GM12801 (cell line): Measurements from ENCODE around the gene ETNK1.

Experiments
- CTCF ChIP-seq: IDR thresholded peaks from one replicate; pipeline ENCODE4 v1.5.1; 2011; ENCODE audit warnings: control low read depth; ENCODE audit not compliant: insufficient read length; ENCODE audit errors: extremely low read depth

ETNK1 gene

GRCh38 chr12:22715254-22715653, 90.3 kb downstream of the ETNK1 start:
- TF ChIP-seq CTCF, result no peak

- TF ChIP-seq CTCF, result no peak
Measured at GRCh38 chr12:22719745-22720144, 94.8 kb downstream of the ETNK1 start.

- TF ChIP-seq CTCF, result no peak
Measured at GRCh38 chr12:22722081-22722480, 97.1 kb downstream of the ETNK1 start.

GRCh38 chr12:22722779-22723178, 97.8 kb downstream of the ETNK1 start:
- no peak for TF ChIP-seq CTCF

- TF ChIP-seq CTCF, result no peak
Measured at GRCh38 chr12:22728987-22729386, 104.0 kb downstream of the ETNK1 start.

- TF ChIP-seq CTCF, result no peak
Measured at GRCh38 chr12:22729431-22729956, 104.5 kb downstream of the ETNK1 start.

- TF ChIP-seq CTCF, result no peak
Measured at GRCh38 chr12:22729957-22730443, 105.0 kb downstream of the ETNK1 start.
